Measurements from ENCODE around the gene DOCK1.

The DOCK1 gene

GRCh38 chr10:127400216-127400615, 495.0 kb downstream of the DOCK1 start:
- Histone ChIP-seq H3K36me3 (ENCODE audit: insufficient read depth, low read depth, low read length) (peaks cover 8% of the 10 kb centered on the region; the same call in 1 of the 2 replicates), H3K27me3 (ENCODE audit: insufficient read depth, low read length) (no peaks in the 10 kb centered on the region), H3K9ac (ENCODE audit: low read depth, low read length) (no peak overlapping the region), H3K4me3 (ENCODE audit: low read length) (no peak overlapping the region), H3K9me3 (ENCODE audit: insufficient read depth, low read depth, low read length) (no peaks in the 10 kb centered on the region), H3K27ac (ENCODE audit: low read length) (no peak overlapping the region), H3K4me1 (ENCODE audit: insufficient read depth, low read length) (peaks cover 4% of the 10 kb centered on the region; the same call in 1 of the 2 replicates)

- Histone ChIP-seq H3K36me3 (ENCODE audit: insufficient read depth, low read depth, low read length) (peaks cover 8% of the 10 kb centered on the region; the same call in 1 of the 2 replicates), H3K27ac (ENCODE audit: low read length) (no peak overlapping the region), H3K4me1 (ENCODE audit: insufficient read depth, low read length) (peaks cover 4% of the 10 kb centered on the region; the same call in 1 of the 2 replicates), H3K9me3 (ENCODE audit: insufficient read depth, low read depth, low read length) (no peaks in the 10 kb centered on the region), H3K9ac (ENCODE audit: low read depth, low read length) (no peak overlapping the region), H3K27me3 (ENCODE audit: insufficient read depth, low read length) (no peaks in the 10 kb centered on the region), H3K4me3 (ENCODE audit: low read length) (no peak overlapping the region)
Measured at GRCh38 chr10:127402596-127403409, 497.6 kb downstream of the DOCK1 start.

- H3K27ac ChIP-seq (ENCODE audit: low read length): no peak overlapping the region
- H3K27me3 ChIP-seq (ENCODE audit: insufficient read depth, low read length): no peaks in the 10 kb centered on the region
- peaks cover 8% of the 10 kb centered on the region; the same call in 1 of the 2 replicates for H3K36me3 ChIP-seq (ENCODE audit: insufficient read depth, low read depth, low read length)
- no peaks in the 10 kb centered on the region; the same call in 1 of the 2 replicates for H3K4me1 ChIP-seq (ENCODE audit: insufficient read depth, low read length)
- H3K9ac ChIP-seq (ENCODE audit: low read depth, low read length): no peak overlapping the region
- H3K9me3 ChIP-seq (ENCODE audit: insufficient read depth, low read depth, low read length): no peaks in the 10 kb centered on the region
- H3K4me3 ChIP-seq (ENCODE audit: low read length): no peak overlapping the region
Measured at GRCh38 chr10:127405221-127405620, 500.0 kb downstream of the DOCK1 start.

- H3K4me3 ChIP-seq (ENCODE audit: low read length): no peak overlapping the region
- H3K9me3 ChIP-seq (ENCODE audit: insufficient read depth, low read depth, low read length): no peaks in the 10 kb centered on the region
- no peaks in the 10 kb centered on the region for H3K27me3 ChIP-seq (ENCODE audit: insufficient read depth, low read length)
- H3K27ac ChIP-seq (ENCODE audit: low read length): no peak overlapping the region
- no peak overlapping the region for H3K9ac ChIP-seq (ENCODE audit: low read depth, low read length)
- H3K4me1 ChIP-seq (ENCODE audit: insufficient read depth, low read length): no peaks in the 10 kb centered on the region
- peaks cover 15% of the 10 kb centered on the region; the same call in 1 of the 2 replicates for H3K36me3 ChIP-seq (ENCODE audit: insufficient read depth, low read depth, low read length)
Measured at GRCh38 chr10:127406018-127406550, 500.9 kb downstream of the DOCK1 start.

GRCh38 chr10:127407551-127407950, 502.3 kb downstream of the DOCK1 start:
- Histone ChIP-seq H3K9ac (ENCODE audit: low read depth, low read length) (no peak overlapping the region), H3K4me1 (ENCODE audit: insufficient read depth, low read length) (no peaks in the 10 kb centered on the region), H3K4me3 (ENCODE audit: low read length) (no peak overlapping the region), H3K27ac (ENCODE audit: low read length) (no peak overlapping the region), H3K27me3 (ENCODE audit: insufficient read depth, low read length) (no peaks in the 10 kb centered on the region), H3K36me3 (ENCODE audit: insufficient read depth, low read depth, low read length) (peaks cover 16% of the 10 kb centered on the region; the same call in 1 of the 2 replicates), H3K9me3 (ENCODE audit: insufficient read depth, low read depth, low read length) (no peaks in the 10 kb centered on the region)

- Histone ChIP-seq H3K27me3 (ENCODE audit: insufficient read depth, low read length) (no peaks in the 10 kb centered on the region), H3K9me3 (ENCODE audit: insufficient read depth, low read depth, low read length) (no peaks in the 10 kb centered on the region), H3K27ac (ENCODE audit: low read length) (no peak overlapping the region), H3K4me3 (ENCODE audit: low read length) (no peak overlapping the region), H3K36me3 (ENCODE audit: insufficient read depth, low read depth, low read length) (peaks cover 11% of the 10 kb centered on the region; the same call in 1 of the 2 replicates), H3K9ac (ENCODE audit: low read depth, low read length) (no peak overlapping the region), H3K4me1 (ENCODE audit: insufficient read depth, low read length) (no peaks in the 10 kb centered on the region)
Measured at GRCh38 chr10:127408112-127408710, 503.0 kb downstream of the DOCK1 start.

- no peaks in the 10 kb centered on the region for H3K9me3 ChIP-seq (ENCODE audit: insufficient read depth, low read depth, low read length)
Measured at GRCh38 chr10:127408733-127409132, 503.5 kb downstream of the DOCK1 start.

GRCh38 chr10:127410030-127410429, 504.8 kb downstream of the DOCK1 start:
- Histone ChIP-seq H3K27me3 (ENCODE audit: insufficient read depth, low read length) (no peaks in the 10 kb centered on the region), H3K36me3 (ENCODE audit: insufficient read depth, low read depth, low read length) (peaks cover 8% of the 10 kb centered on the region; the same call in 1 of the 2 replicates), H3K9ac (ENCODE audit: low read depth, low read length) (no peak overlapping the region), H3K4me3 (ENCODE audit: low read length) (no peak overlapping the region), H3K9me3 (ENCODE audit: insufficient read depth, low read depth, low read length) (no peaks in the 10 kb centered on the region), H3K4me1 (ENCODE audit: insufficient read depth, low read length) (no peaks in the 10 kb centered on the region), H3K27ac (ENCODE audit: low read length) (no peak overlapping the region)

More at GRCh38 chr10:127408733-127409132, 503.5 kb downstream of the DOCK1 start:
- Histone ChIP-seq H3K4me3 (ENCODE audit: low read length) (no peak overlapping the region), H3K27ac (ENCODE audit: low read length) (no peak overlapping the region), H3K9ac (ENCODE audit: low read depth, low read length) (no peak overlapping the region), H3K4me1 (ENCODE audit: insufficient read depth, low read length) (no peaks in the 10 kb centered on the region), H3K36me3 (ENCODE audit: insufficient read depth, low read depth, low read length) (peaks cover 11% of the 10 kb centered on the region; the same call in 1 of the 2 replicates), H3K27me3 (ENCODE audit: insufficient read depth, low read length) (no peaks in the 10 kb centered on the region)

GRCh38 chr10:127411062-127411461, 505.8 kb downstream of the DOCK1 start:
- no peak overlapping the region for H3K9ac ChIP-seq (ENCODE audit: low read depth, low read length)
- no peaks in the 10 kb centered on the region for H3K27me3 ChIP-seq (ENCODE audit: insufficient read depth, low read length)
- no peaks in the 10 kb centered on the region for H3K9me3 ChIP-seq (ENCODE audit: insufficient read depth, low read depth, low read length)
- no peak overlapping the region for H3K4me3 ChIP-seq (ENCODE audit: low read length)
- no peaks in the 10 kb centered on the region for H3K4me1 ChIP-seq (ENCODE audit: insufficient read depth, low read length)
- peaks cover 8% of the 10 kb centered on the region; the same call in 1 of the 2 replicates for H3K36me3 ChIP-seq (ENCODE audit: insufficient read depth, low read depth, low read length)
- no peak overlapping the region for H3K27ac ChIP-seq (ENCODE audit: low read length)

GRCh38 chr10:127413326-127413725, 508.1 kb downstream of the DOCK1 start:
- peaks cover 8% of the 10 kb centered on the region; the same call in 1 of the 2 replicates for H3K36me3 ChIP-seq (ENCODE audit: insufficient read depth, low read depth, low read length)
- H3K4me3 ChIP-seq (ENCODE audit: low read length): no peak overlapping the region
- H3K27me3 ChIP-seq (ENCODE audit: insufficient read depth, low read length): no peaks in the 10 kb centered on the region
- H3K9me3 ChIP-seq (ENCODE audit: insufficient read depth, low read depth, low read length): no peaks in the 10 kb centered on the region
- H3K27ac ChIP-seq (ENCODE audit: low read length): no peak overlapping the region
- H3K4me1 ChIP-seq (ENCODE audit: insufficient read depth, low read length): no peaks in the 10 kb centered on the region
- no peak overlapping the region for H3K9ac ChIP-seq (ENCODE audit: low read depth, low read length)

- Histone ChIP-seq H3K9me3 (ENCODE audit: insufficient read depth, low read depth, low read length) (no peaks in the 10 kb centered on the region), H3K27ac (ENCODE audit: low read length) (no peak overlapping the region), H3K36me3 (ENCODE audit: insufficient read depth, low read depth, low read length) (peaks cover 8% of the 10 kb centered on the region; the same call in 1 of the 2 replicates), H3K4me3 (ENCODE audit: low read length) (no peak overlapping the region), H3K9ac (ENCODE audit: low read depth, low read length) (no peak overlapping the region), H3K4me1 (ENCODE audit: insufficient read depth, low read length) (no peaks in the 10 kb centered on the region), H3K27me3 (ENCODE audit: insufficient read depth, low read length) (no peaks in the 10 kb centered on the region)
Measured at GRCh38 chr10:127414024-127414423, 508.8 kb downstream of the DOCK1 start.

All from iPS-20b (cell line).